GM06990 (cell line): ENCODE data around the gene C17orf78.
"Not testable (repeated sequence)": the region's sequence is repeated elsewhere in the genome, so short reads cannot be mapped to it uniquely, and the experiment has no call there.

Experiments used
- DNase-seq: peaks from one replicate; pipeline ENCODE4 v3.0.0-alpha.2; 2011; ENCODE audit not compliant: insufficient read length; ENCODE audit errors: extremely low read depth
- H3K27me3 ChIP-seq: replicated peaks from 2 replicates; pipeline ENCODE4 v1.6.0; 2011; ENCODE audit warnings: low read length; ENCODE audit not compliant: control insufficient read depth, insufficient read depth
- H3K36me3 ChIP-seq: 2 replicates; pipeline ENCODE4 v1.5.1; 2011; ENCODE audit warnings: low read length; ENCODE audit not compliant: control insufficient read depth, insufficient read depth
- H3K4me3 ChIP-seq: replicated peaks from 2 replicates; pipeline ENCODE4 v1.5.1; 2011; ENCODE audit warnings: low read depth, mild to moderate bottlenecking, control low read depth, low read length
- CTCF ChIP-seq: IDR thresholded peaks from 2 replicates; pipeline ENCODE4 v1.5.1; 2011; ENCODE audit warnings: low read length, control low read depth, mild to moderate bottlenecking, inconsistent platforms; ENCODE audit not compliant: insufficient read depth, poor library complexity, severe bottlenecking

The C17orf78 gene

DNA sequence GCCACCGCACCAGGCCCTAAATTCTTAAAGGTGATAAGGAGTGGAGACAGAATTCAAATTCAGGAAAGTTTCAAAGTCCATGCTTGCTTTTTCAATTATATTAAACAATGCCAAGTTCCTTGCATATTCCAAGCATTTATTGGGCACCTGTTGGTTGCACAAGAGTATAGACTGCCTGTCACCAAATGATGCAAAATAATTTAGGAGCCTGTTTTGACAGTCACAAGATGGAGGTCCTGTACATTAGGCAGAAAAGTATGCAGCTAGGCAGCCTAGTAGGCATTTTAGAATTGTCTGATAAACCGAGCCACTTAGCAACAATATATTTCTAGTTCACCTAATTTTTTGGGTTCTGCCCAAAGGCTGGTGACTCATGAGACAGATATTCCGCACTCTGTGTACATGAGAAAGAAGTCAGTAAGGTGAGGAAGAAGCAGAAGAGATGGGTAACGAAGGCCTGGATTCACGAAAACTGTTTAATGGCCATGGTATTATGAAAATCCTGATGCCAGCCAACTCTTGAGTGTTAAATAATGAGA is 23.5 kb downstream of the C17orf78 start:
- Histone ChIP-seq H3K36me3 (no peaks in the 10 kb centered on the region), H3K4me3 (no peak overlapping the region), H3K27me3 (no peaks in the 10 kb centered on the region)
- no peak for TF ChIP-seq CTCF
- DNase-seq = no peak

- no peak for DNase-seq
- H3K36me3 ChIP-seq = no peaks in the 10 kb centered on the region
- H3K27me3 ChIP-seq = no peaks in the 10 kb centered on the region
- no peak for TF ChIP-seq CTCF
- H3K4me3 ChIP-seq = no peak overlapping the region
Observed at GRCh38 chr17:37400505-37400904, 24.7 kb downstream of the C17orf78 start.

- not testable (repeated sequence) for H3K36me3 ChIP-seq, H3K27me3 ChIP-seq, DNase-seq
- H3K4me3 ChIP-seq = peak overlapping the region; percentile 77
Observed at GRCh38 chr17:37405522-37405921, 29.7 kb downstream of the C17orf78 start.

DNA sequence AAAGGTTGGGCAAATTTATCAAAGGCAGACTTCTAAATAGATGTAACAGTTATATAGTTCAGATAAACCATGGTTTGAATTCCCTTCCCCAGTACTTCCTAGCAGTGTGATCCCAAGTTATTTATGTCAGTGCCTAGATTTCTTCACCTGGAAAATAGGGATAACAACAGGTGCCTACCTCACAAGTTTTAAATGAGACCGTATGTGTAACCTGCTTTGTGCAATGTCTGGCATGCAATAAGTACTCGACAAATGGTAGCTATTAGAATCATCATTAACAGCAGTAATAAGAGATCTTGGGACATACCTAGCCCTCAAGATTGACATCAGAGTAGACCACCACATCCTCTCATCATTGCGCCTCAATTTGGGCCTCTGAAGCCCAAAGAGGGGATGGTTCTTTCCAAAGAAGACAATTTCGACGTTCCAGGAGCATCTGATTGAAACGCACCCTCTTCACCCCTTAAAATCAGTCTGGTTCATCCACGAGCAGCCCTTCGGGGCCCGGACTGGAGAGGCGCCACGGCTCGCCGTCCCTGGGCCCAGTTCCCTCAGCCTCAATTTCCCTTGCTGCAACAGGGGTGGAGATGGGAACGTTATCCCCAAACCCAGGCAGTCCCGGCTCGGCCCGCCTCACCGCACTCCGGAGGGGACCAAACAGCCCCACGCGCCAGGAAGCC is 30.3 kb downstream of the C17orf78 start:
- TF ChIP-seq CTCF = no peak
- Histone ChIP-seq H3K4me3 (peak overlapping the region; percentile 77), H3K27me3 (no peaks in the 10 kb centered on the region), H3K36me3 (peaks cover under 1% of the 10 kb centered on the region; the same call in 1 of the 2 replicates)
- DNase-seq = no peak

DNA sequence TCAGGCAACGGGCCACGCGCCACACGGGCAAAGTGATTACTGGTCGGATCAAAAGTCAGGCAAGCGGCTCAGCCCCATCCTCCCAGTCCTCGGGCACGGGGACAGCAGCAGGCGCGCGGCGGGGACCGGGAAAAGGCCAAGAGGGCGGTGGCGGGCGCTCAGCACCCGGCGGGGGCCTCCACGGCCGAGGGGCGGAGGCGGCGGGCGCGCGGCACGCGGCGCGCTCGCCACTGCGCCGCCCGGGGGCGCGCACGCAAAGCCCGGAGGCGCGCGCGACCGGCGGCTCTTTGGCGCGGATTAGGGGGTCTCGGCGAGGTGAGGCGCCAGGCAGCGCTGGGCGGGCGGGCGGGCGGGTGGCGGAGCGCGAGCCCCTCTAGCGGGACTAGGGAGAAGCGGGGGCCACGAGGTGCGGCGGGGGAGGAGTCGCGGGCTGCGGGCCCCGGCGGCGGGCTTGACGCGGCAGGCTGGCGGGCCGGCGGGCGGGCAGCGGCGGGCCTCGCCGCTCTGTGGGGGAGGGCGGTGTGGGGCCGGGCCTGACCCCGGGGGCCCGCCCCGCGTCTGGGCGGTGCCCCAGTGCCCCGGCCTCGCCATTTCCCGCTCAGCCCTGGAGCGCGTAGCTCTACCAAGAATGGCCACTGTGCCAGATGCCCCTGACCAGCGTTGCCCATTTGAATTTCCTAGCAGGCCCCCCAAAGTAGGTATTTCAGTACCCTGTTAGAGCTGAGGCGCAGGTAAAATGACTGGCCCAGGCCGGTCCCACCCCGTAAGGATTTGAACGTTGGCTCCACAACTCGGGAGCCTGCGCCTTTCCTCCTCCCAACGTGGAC is 31.1 kb downstream of the C17orf78 start, which contains the start of the genes ACACA and TADA2A:
TSS of gene ACACA (minus strand) at position 202 of the 827 bp plus-strand sequence. CDS start 537 bp downstream, outside the sequence.
TSS of gene TADA2A (plus strand) at position 252 of the 827 bp plus-strand sequence. CDS start 4,480 bp downstream, outside the sequence.
- TF ChIP-seq CTCF = no peak
- Histone ChIP-seq H3K36me3 (peaks cover 3% of the 10 kb centered on the region), H3K27me3 (no peaks in the 10 kb centered on the region), H3K4me3 (peak within 1 kb of the TSS; percentile 77)
- peak; percentile 89 for DNase-seq

GRCh38 chr17:37408145-37408479 is 32.3 kb downstream of the C17orf78 start:
- not testable (repeated sequence) for H3K36me3 ChIP-seq, H3K4me3 ChIP-seq

More at GRCh38 chr17:37408145-37408479, 32.3 kb downstream of the C17orf78 start:
- not testable (repeated sequence) for DNase-seq, H3K27me3 ChIP-seq
